Lower lobe of right lung (tissue), 2 donors: ENCODE results near the gene ATP6V0D1. TPM values are rescaled to one million over a fixed set of nuclear protein-coding genes. Genes with fewer than 3 reads are reported as not detected.
"Not testable (repeated sequence)": the region's sequence is repeated elsewhere in the genome, so short reads cannot be mapped to it uniquely, and the experiment has no call there.

Experiments used
- ATAC-seq, 2 donors: fragments of 200-7000 bp; cut with Tn5 transposase; one replicate each; pipeline ENCODE4 v1.9.1; 2020 to 2022; ENCODE audit warnings: mild to moderate bottlenecking in 2 of 2, moderate library complexity in 2 of 2
- DNase-seq: peaks from one replicate; pipeline ENCODE4 v3.0.0-alpha.2; 2020
- H3K27ac ChIP-seq: fragments of 200-600 bp; one replicate; pipeline ENCODE4 v1.8.0; 2022
- H3K27me3 ChIP-seq: fragments of 200-600 bp; one replicate; pipeline ENCODE4 v1.8.0; 2022; ENCODE audit warnings: low read depth
- H3K36me3 ChIP-seq: fragments of 200-600 bp; one replicate; pipeline ENCODE4 v1.8.0; 2022; ENCODE audit warnings: mild to moderate bottlenecking
- H3K4me1 ChIP-seq: fragments of 200-600 bp; one replicate; pipeline ENCODE4 v1.8.0; 2022
- H3K4me3 ChIP-seq: fragments of 200-600 bp; one replicate; pipeline ENCODE4 v1.8.0; 2022; ENCODE audit warnings: mild to moderate bottlenecking
- H3K9me3 ChIP-seq: fragments of 200-600 bp; one replicate; pipeline ENCODE4 v1.8.0; 2022
- CTCF ChIP-seq: fragments of 200-600 bp; IDR thresholded peaks from one replicate; pipeline ENCODE4 v1.8.0; 2022; ENCODE audit warnings: antibody characterized with exemption, mild to moderate bottlenecking
- intact Hi-C: fragments of 100-400 bp; cut with DNase I; formaldehyde crosslinking; loops from one replicate; pipeline ENCODE4 v1.11.0; 2022
- total RNA-seq: library from RNA; stranded (reverse); fragmentation: NEBNext Ultra II Directional; extraction: Animal tissue kit (Norgen Biotek cat#: 25700); gene quantifications from one replicate; pipeline ENCODE4 v1.2.1, GENCODE V29; 2021
- donor health status: DM: no; HTN: yes; CAD: no; lungs with severe emphysema.

The ATP6V0D1 gene
- total RNA-seq, 1 donor from 2014 or later = 175 TPM

GRCh38 chr16:67417333-67418061, 63.5 kb downstream of the ATP6V0D1 start:
- H3K27ac ChIP-seq = no peak overlapping the region
- ATAC-seq (no peak), DNase-seq (no peak)
- H3K9me3 ChIP-seq = no peaks in the 10 kb centered on the region
- no peak for TF ChIP-seq CTCF
- H3K4me3 ChIP-seq = no peak overlapping the region
- H3K27me3 ChIP-seq = no peaks in the 10 kb centered on the region
- H3K36me3 ChIP-seq = no peaks in the 10 kb centered on the region
- H3K4me1 ChIP-seq = peaks cover 26% of the 10 kb centered on the region
- intact Hi-C loops = no loop called here

DNA sequence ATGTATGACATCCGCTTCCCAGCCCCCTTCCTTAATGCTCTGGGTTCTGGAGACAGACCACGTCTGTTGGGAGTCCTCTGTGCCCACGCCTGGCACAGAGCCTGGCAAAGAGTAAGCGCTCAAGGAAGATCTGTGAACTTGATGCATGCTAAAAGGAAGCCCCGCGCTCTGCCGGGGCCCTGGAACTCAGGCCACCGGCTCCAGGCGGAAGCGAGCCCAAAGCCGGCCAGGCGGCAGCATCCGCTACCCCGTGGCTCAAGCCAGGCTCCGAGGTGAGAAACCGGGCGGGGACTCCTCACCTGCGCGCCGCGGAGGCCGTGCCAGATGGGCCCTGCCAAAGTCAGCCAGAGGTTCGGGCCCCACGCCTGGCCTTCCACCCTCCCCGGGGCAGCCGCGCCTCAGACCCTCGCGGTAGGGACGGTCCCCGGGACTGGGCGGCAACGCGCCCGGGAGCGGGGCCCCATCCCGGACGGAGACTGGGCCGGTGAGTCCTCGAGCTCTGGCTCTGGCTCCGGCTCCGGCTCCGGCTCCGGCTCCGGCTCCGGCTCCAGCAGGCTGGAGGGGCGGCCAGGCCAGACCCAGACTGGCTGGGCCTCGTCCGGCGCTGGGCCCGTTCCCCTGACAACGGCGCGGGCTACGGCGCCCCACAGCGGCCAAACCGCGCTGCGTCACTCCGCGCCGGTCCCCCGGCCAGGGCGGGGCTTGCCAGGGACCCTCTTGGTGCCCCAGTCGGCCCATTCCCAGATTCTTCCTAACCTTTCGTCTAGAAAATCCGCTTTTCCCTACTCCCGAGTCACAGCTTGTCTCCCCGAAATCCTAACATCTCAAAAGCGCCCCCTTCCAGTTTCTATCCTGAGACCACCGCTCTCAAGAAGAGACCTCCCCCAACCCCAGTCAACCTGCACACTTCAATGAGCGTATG, 64.8 kb downstream of the ATP6V0D1 start, which contains the start of gene ZDHHC1:
TSS of gene ZDHHC1 (minus strand) at position 606 of the 922 bp plus-strand sequence. CDS start 8,702 bp downstream, outside the sequence.
- Histone ChIP-seq H3K36me3 (no peaks in the 10 kb centered on the region), H3K27ac (peak within 1 kb of the TSS; percentile 84), H3K4me1 (peaks cover 26% of the 10 kb centered on the region), H3K9me3 (no peaks in the 10 kb centered on the region), H3K27me3 (no peaks in the 10 kb centered on the region), H3K4me3 (peak within 1 kb of the TSS; percentile 92)
- intact Hi-C loops = no loop called here
- ATAC-seq (peak; percentile 98), DNase-seq (peak; percentile 78)
- TF ChIP-seq CTCF = peak; percentile 63

DNA sequence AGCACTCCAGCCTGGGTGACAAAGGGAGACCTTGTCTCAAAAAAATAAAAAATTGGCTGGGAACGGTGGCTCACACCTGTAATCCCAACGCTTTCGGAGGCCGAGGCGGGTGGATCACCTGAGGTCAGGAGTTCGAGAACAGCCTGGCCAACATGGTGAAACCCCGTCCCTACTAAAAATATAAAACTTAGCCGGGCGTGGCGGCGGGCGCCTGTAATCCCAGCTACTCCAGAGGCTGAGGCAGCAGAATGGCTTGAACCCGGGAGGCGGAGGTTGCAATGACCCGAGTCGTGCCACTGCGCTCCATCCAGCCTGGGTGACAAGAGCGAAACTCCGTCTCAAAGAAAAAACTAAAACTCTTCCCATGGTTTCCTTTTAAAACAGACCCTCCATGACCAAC, 65.5 kb downstream of the ATP6V0D1 start:
- Histone ChIP-seq H3K4me3 (peak overlapping the region; percentile 92), H3K27ac (peak overlapping the region; percentile 84), H3K4me1 (peaks cover 26% of the 10 kb centered on the region)
- intact Hi-C loops, H3K9me3 ChIP-seq, H3K27me3 ChIP-seq, DNase-seq, H3K36me3 ChIP-seq, ATAC-seq: not testable (repeated sequence)

- ATAC-seq (no peak), DNase-seq (no peak)
- Histone ChIP-seq H3K4me3 (no peak overlapping the region), H3K9me3 (no peaks in the 10 kb centered on the region), H3K36me3 (no peaks in the 10 kb centered on the region), H3K4me1 (peaks cover 26% of the 10 kb centered on the region), H3K27ac (no peak overlapping the region), H3K27me3 (no peaks in the 10 kb centered on the region)
- TF ChIP-seq CTCF = no peak
- intact Hi-C loops = no loop called here
Measured at GRCh38 chr16:67413978-67414911, 66.7 kb downstream of the ATP6V0D1 start.

GRCh38 chr16:67412294-67412693, 68.7 kb downstream of the ATP6V0D1 start:
- DNase-seq = no peak
- ATAC-seq = no peak
- H3K4me1 ChIP-seq = peaks cover 26% of the 10 kb centered on the region
- H3K4me3 ChIP-seq = no peak overlapping the region
- H3K27ac ChIP-seq = no peak overlapping the region
- intact Hi-C loops = no loop called here
- no peak for TF ChIP-seq CTCF
- H3K27me3 ChIP-seq = no peaks in the 10 kb centered on the region
- H3K36me3 ChIP-seq = no peaks in the 10 kb centered on the region
- no peaks in the 10 kb centered on the region for H3K9me3 ChIP-seq
